ENCODE data around the gene CADPS2.
"Not testable (repeated sequence)": the region's sequence is repeated elsewhere in the genome, so short reads cannot be mapped to it uniquely, and the experiment has no call there.

Gene CADPS2

DNA sequence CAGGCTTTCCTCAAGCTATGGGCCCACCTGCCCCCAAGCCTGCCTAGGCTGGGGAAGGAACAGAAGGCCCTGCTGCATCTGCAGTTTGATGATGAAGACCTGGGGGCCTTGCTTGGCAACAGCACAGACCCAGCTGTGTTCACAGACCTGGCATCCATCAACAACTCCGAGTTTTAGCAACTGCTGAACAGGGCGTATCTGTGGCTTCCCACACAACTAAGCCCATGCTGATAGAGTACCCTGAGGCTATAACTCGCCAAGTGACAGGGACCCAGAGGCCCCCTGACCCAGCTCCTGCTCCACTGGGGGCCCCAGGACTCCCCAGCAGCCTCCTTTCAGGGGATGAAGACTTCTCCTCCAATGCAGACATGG is 36.3 kb downstream of the CADPS2 start:
- DNase-seq (ENCODE audit: low read depth): no peak

DNA sequence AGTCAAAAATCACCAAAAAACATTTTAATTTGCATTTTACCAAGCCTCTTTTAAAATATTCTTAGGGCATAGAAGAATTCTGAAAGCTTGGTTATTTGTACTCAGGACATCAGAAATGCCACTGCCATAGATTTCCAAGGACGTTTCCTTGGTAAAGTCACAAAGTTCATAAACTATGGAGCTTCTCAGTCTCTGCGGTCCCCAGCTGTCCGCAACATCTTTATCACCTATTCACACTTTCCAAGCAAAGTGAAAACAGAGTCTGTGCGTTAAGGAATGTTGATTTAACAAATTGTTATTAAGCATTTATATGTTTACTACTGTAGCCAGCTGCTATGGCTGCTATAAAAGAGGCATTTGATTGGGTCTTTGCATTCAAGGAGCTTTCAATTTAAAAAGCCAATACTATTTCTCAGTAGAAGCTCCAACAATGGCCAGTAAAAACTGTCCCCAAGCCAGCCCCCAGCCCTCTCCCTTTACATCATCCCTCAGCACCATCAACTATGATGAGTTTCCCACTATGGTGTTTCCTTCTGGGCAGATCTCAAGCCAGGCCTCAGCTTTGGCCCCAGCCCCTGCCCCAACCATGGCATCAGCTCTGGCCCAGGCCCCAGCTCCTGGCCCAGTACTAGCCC is 36.8 kb downstream of the CADPS2 start:
- no peak for DNase-seq (ENCODE audit: low read depth)

DNA sequence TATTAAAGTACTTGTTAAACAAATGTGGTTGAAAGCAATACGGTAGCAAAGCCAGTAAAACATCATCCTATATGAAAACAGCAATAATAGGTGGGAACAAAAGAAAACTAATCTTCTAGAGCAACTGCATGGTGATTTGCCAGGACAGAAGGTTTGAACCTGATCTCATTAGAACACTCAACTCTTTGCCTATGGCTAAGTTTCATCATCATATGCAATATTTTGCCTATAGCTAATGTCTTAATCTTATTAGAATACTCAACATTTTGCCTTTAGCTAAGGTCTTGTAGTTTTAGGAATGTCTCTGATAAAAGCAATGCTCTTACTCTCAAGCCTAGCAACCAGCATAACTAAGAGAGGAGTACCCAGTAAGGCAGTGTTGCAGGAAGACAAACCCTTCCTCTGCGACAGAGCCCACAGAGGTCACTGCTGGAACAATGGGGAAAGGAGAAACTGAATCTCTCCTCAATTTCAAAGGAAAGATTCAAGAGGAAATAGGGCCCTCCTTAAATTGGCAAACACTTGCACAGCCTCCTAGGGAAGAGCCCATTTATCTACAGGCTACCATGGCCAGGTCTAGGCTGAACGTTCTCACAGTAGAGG is 38.3 kb downstream of the CADPS2 start:
- DNase-seq (ENCODE audit: low read depth): no peak

DNA sequence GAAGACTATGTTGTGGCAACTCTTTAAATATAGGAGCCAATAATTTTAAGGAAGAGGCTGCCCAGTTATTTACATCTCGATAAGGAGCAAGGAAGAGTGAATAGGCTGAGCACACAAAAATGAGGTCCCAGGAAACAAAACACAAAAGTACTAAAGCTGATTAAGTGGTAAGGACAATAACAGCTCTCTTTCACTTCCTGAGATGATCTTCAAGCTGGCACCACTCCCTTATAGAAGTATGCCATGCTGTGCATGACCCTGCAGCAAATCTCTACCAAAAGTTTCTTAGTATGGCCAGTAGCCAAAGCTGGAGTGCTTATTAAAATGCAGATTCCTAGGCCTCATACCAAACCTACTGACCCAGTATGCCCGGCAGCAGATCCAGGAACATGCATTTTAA is 39.7 kb downstream of the CADPS2 start:
- DNase-seq (ENCODE audit: low read depth): no peak

DNA sequence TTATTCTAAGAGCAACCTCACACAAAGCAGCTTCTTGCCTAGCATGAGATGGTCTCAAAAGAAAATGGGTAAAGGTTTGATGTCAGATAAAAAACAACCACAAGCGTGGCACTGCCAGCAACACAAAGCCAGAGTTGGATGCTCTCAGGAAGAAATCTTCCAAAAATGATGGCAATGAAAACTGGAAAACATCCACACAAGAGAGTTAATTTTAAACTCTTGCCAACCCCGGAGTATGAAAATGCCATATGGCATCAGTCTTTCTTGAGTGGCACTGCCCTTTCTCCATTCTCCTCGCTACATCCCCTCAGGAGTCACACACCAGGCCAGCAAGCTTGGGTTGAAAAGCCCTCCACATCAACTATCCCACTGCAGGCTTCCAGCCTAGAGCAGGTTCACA is 41.0 kb downstream of the CADPS2 start:
- DNase-seq (ENCODE audit: low read depth): no peak

DNA sequence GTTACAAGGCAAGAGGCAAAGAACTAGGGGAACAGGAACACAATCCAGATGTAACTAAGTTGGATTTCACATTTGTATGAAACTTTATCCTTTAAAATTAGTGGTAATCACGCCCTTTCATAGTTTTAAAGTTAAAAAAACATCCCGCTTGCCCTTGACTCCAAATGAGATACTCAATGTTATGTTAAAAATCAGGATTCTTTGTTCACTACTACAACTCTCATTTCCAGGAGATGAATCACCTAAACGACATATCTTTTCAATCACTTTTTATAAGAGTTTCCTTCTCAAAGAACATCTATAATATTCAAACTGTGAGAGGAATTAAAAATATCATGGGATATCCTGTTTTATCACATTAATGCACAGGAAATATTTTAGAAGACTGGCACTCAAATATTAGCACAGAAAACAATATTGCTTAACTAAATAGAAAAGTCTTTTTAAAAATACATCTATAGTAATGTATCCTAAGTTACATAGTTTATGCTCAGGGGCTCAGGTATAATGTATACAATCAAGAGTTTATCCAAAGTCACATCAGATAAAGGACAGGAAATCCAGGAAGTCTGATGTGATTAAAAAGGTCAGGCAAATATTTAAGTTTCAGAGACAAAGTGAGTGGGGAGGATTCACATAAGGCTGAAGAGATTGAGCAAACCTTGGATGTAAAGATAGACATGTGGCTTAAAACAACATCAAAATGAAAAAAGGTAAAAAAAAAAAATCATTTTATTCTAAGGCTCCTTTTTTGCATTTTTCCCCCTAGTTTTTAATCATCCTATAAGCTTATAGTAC is 41.9 kb downstream of the CADPS2 start:
- DNase-seq (ENCODE audit: low read depth): no peak

DNA sequence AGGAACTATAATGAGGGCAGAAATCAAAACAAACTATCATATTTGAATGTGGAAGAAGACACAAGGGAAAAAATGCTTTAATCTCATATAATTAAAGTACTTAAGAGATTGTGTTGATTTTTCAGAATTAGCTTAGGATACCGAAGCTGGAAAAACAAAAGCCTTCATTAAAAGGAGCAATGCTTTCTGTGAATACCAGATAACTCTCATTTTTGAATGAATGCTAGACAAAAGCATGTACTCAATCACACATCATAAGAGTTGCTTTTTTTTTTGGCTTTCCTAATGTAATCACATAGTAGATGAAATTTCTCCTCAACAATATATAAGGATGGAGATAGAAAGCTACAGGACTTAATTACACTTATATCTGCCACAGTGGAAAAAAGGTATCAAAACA is 43.3 kb downstream of the CADPS2 start:
- DNase-seq (ENCODE audit: low read depth): no peak

DNA sequence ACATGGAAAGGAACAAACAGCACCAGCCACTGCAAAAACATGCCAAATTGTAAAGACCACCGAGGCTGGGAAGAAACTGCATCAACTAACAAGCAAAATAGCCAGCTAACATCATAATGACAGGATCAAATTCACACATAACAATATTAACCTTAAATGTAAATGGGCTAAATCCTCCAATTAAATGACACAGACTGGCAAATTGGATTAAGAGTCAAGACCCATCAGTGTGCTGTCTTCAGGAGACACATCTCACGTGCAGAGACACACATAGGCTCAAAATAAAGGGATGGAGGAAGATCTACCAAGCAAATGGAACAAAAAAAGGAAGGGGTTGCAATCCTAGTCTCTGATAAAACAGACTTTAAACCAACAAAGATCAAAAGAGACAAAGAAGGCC is 50.0 kb downstream of the CADPS2 start:
- not testable (repeated sequence) for DNase-seq (ENCODE audit: low read depth)

DNA sequence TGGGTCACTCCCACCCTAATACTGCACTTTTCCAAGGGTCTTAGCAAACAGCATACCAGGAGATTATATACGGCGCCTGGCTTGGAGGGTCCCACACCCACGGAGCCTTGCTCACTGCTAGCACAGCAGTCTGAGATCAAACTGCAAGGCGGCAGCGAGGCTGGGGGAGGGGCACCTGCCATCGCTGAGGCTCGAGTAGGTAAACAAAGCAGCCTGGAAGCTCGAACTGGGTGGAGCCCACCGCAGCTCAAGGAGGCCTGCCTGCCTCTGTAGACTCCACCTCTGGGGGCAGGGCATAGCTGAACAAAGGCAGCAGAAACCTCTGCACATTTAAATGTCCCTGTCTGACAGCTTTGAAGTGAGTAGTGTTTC is 51.7 kb downstream of the CADPS2 start:
- not testable (repeated sequence) for DNase-seq (ENCODE audit: low read depth)

DNA sequence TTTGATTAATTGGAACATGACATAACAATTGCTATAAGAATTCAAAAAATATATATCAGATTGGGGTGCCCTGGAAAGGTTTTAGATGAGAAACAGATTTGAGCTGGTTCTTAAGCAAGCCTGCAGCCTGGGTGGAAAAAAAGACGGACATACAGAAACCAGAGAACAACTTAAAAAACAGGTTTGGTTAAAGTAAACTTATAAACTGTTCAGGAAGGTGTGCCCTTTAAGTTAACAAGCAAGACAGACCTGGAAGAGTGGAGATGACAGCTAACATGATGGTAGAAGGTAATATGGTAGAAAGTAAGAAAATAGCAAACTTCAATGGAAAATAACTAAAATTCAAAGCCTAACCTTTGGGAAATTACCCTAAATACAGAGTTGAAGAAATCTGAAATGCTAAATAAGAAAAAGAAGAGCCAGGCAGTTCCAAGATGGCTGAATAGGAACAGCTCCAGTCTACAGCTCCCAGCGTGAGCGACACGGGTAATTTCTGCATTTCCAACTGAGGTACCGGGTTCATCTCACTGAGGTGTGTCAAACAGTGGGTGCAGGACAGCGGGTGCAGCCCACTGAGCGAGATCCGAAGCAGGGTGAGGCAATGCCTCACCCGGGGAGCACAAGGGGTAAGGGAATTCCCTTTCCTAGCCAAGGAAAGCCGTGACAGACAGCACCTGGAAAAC is 52.2 kb downstream of the CADPS2 start:
- no peak for DNase-seq (ENCODE audit: low read depth)

DNA sequence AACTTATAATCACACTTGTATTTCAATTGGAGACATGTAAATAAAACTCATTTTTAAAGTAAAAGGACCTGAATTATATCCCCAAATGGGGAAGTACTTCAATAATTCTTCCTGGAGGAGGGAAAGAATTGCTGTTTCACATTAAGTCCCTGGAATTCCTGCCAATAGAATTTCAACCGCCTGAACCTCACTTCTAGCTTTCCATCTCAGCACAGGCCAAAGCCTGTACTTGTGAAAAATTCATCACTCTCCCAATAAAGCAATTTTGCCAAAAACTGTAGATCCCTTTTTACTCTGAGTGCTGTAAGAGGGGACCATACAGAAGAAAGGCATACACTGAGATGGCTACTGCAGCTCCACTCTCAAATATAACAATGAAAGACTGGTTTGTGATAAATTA is 54.8 kb downstream of the CADPS2 start:
- DNase-seq (ENCODE audit: low read depth): no peak

DNA sequence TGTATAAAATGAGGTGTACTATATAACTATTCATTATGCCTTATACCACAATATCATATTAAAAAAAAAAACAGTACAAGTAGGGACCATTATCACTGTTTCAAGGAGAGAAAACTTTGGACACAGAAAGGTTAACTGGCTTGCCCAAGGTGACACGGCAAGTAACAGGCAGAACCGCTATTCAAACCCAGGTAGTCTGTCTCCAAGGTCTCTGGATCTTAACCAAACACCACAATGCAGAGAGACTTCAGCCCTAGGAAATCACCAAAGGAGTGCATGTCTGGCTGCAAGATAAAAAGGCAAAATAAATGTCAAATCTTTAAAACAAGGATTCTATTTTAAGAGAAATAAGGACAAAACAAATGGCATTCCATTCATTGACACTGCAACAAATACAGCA is 56.3 kb downstream of the CADPS2 start:
- DNase-seq (ENCODE audit: low read depth): no peak

DNA sequence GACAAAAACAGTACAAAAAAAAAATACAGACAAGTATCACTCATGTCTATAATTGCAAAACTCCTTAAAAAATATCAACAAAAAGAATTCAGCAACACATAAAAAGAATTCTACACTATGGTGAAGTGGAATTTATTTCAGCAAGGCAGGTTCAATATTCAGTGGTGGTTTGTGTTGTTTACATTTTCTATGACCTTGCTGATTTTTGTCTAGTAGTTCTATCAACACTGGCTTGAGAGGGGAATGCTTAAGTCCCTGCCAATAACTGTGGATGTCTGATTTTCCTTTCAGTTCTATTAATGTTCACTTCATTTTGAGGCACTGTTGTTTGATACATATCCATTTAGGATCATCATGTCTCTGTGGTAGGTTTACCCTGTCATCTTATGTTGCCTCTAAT is 58.5 kb downstream of the CADPS2 start:
- DNase-seq (ENCODE audit: low read depth): no peak

DNA sequence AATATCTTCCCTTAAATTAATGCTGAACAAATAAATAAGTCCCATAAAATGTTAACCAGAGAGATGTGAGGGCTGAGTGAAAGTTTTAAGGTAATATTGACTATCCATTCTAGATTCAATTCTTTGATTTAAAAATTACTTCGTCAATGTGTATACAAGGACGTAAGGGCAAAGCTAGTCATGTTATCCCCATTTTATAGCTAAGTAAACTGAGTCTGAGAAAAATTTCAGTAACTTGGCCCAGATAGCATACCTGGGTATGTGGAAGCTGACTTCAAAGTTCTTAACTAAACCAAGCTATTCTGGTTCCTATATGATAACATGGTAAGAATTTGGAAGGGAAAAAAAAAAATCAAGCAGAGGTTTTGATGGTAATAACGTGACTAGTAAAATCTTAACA is 72.4 kb downstream of the CADPS2 start:
- no peak for DNase-seq (ENCODE audit: low read depth)

DNA sequence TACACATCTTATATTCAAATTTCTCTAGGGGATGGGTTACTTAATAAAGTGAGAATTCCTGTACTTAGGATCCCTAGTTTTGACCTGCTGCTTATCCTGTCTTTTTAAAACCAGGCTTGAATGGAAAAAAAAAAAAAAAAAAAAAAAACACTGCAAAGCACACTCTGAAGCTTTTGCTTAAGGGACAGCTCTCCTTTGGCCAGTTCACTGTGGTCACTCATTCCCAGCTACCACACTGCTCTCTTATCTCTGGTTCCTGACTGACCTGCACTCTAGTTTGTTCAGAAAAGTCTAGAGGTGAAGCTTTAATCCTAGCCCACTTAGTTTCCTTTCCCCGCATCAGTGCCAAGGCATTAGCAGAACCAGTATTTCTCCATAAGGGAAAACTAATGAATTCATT is 82.4 kb downstream of the CADPS2 start:
- no peak for DNase-seq (ENCODE audit: low read depth)

DNA sequence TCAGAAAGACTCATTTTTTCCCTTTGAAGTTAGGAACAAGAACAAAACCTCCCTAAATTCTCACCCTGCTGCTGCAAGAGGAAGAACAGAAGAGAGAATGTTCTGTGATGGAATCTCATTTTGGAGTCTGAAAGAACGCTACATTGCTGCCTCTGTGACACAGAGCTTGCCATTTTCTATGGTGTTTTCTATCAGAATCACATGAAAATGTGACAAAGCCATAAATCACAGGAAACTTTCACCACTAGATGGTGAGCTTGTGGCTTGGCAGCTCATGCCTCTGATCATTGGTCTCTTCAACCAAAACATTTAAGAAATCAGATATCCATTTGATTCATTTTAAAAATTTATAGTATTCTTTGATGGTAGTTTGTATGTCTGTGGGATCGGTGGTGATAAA is 82.9 kb downstream of the CADPS2 start:
- DNase-seq (ENCODE audit: low read depth): no peak

DNA sequence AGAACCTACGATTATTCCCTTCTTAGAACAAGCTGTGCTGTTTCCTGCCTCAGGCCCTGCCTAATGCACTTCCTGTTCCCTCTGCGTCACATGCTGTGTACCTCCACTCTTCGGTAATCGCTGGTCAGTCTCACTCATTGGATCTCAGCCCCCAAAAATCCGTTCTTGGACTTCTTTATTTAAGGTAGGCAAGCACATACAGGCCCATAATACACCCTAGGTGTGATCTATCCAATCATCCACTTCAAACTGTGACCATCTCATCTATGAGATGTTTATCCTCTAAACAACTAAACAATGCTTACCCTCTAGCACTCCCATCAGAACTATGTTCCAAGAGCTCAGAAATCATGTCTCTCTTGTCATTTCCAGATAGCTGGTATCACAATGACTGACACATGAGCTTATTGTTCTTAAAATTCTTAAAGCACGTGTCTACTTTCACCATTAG is 83.9 kb downstream of the CADPS2 start:
- no peak for DNase-seq (ENCODE audit: low read depth)

DNA sequence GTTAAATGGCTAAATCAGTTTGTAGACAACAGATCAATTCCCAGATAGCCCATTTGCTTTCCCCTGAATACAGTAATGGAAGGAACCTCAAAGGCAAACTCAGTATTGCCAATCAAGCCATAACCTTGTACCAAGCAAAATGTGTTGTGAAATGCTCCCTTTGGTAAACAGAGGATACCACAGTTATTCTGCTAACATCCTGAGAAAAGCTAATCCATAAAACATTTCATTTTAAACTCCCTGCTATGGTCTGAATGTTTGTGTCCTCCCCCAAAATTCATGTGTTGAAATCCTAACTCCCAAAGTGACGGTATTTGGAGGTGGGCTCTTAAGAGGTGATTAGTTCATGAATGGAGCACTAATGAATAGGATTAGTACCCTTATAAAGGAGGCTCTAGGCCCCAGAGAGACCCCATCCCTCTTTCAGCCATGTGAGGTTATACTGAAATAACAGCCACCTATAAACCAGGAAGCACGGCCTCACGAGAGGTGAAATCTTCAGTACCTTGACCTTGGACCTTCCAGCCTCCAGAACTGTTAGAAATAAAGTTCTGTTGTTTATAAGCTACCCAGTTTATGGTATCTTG is 94.2 kb downstream of the CADPS2 start:
- DNase-seq (ENCODE audit: low read depth): no peak

DNA sequence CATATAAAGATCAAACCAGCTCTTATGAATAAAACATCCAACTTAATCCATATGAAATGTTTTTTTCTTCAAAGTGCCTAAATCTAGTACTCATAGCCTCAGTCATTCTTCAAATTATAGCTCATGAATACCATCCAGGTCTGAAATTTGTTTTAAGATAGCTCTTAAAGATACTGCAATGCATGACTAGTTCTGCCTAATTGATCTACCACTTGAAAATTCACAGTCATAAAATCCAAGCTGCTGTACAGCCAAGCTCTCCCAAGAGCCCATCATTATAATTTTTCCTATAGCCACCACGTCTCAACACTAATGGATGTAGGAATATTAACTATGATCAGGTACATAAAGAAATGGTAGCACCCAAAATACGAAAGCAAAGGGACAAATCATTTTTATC is 95.7 kb downstream of the CADPS2 start:
- no peak for DNase-seq (ENCODE audit: low read depth)

DNA sequence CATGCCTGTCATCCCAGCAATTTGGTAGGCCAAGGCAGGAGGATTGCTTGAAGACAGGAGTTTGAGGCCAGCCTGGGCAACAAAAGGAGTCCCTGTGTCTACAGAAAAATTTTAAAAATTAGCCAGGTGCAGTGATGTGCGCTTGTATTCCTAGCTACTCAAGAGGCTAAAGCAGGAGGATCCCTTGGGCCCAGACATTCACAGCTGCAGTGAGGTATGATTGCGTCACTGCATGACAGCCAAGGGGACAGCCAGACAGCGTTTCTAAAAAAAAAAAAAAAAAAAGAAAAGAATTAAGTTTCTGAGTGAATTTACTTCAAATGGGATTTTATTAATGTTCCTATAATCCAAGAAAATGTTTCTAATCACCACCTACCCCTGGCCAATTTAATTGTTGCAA is 96.1 kb downstream of the CADPS2 start:
- no peak for DNase-seq (ENCODE audit: low read depth)

DNA sequence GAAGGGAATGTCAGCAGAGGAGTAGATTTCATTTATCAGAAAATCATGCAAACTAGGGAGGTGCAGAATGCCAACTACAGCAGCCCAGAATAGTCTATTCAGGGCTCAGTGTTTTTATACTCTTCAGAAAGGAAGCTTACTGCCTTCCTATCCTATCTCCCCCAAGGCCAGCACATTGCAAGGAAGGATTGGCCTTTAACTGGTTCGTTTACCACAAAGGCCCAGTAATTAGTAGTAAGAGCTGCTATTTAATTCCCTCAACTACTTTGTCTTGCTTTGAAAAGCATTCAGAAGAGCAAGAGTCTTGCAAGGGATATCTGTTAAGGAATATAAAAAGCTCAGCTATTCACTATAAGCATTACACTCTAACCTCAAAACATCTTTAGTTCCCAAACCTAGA is 97.1 kb downstream of the CADPS2 start:
- DNase-seq (ENCODE audit: low read depth): no peak

DNA sequence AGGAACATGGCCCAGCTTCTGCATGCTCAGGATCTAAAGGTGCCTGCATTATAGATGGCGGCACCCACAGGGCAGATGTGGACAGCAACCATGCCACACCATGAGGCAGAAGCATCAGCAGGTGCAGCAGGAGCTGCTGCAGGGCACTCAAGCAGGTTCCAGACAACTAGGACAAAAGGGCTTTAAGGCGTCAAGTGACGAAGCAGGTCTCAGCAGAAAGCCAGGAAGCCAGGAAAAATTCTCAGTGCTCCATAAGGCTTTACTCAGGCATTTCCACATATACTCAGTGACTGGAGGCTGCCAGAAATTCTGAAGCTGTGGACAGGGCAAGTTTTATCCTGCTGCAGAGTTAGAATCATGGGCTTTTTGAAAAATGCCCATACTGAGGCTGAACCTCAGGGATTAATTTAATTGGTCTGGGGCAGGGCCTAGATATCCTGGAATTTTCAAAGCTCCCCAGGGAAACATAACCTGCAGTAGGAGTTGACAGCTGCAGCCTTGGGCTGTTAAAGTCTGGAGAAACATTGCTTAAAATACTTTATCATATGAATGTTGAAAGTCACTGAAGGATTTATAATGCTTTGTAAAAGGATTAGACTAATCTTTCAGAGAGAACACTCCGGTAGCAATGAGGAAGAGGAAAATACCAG is 115.4 kb downstream of the CADPS2 start:
- DNase-seq (ENCODE audit: low read depth): no peak

All from stimulated activated CD8-positive, alpha-beta memory T cell treated with anti-CD3 and anti-CD28 coated beads, Interleukin-12 subunit alpha, Interleukin-12 subunit beta, amount 100 ng/mL, for 1 hour (primary cell).